ENCODE measurements around the gene PRKCE. TPM values are rescaled to one million over a fixed set of nuclear protein-coding genes. Genes with fewer than 3 reads are reported as not detected.

Gene PRKCE
- total and polyA plus RNA-seq, 2 of the 8 experiments (the other 6 are each of a cell fraction or from before 2014, with no cell fraction given): 0.54 to 2.1 TPM

DNA sequence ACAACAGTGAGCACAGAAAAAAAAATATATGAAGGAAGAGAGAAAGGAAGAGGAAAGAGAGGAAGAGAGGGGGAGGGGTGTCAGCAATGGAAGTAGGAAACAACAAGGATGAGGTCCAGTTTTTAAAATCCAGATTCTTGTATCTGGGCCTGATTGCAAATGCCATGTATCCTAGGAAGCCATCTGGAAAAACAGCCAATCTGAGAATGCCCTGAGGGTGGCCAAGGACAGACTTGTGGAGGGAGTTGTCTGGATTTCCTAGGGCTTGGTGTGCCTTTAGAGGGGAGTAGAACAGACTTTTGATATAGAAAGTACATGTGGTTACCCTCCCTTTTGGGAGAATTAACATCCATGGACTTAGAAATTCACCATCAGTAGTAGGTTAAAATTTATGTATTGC, 47.1 kb downstream of the PRKCE start (continued):
- TF ChIP-seq, protein P1, sequence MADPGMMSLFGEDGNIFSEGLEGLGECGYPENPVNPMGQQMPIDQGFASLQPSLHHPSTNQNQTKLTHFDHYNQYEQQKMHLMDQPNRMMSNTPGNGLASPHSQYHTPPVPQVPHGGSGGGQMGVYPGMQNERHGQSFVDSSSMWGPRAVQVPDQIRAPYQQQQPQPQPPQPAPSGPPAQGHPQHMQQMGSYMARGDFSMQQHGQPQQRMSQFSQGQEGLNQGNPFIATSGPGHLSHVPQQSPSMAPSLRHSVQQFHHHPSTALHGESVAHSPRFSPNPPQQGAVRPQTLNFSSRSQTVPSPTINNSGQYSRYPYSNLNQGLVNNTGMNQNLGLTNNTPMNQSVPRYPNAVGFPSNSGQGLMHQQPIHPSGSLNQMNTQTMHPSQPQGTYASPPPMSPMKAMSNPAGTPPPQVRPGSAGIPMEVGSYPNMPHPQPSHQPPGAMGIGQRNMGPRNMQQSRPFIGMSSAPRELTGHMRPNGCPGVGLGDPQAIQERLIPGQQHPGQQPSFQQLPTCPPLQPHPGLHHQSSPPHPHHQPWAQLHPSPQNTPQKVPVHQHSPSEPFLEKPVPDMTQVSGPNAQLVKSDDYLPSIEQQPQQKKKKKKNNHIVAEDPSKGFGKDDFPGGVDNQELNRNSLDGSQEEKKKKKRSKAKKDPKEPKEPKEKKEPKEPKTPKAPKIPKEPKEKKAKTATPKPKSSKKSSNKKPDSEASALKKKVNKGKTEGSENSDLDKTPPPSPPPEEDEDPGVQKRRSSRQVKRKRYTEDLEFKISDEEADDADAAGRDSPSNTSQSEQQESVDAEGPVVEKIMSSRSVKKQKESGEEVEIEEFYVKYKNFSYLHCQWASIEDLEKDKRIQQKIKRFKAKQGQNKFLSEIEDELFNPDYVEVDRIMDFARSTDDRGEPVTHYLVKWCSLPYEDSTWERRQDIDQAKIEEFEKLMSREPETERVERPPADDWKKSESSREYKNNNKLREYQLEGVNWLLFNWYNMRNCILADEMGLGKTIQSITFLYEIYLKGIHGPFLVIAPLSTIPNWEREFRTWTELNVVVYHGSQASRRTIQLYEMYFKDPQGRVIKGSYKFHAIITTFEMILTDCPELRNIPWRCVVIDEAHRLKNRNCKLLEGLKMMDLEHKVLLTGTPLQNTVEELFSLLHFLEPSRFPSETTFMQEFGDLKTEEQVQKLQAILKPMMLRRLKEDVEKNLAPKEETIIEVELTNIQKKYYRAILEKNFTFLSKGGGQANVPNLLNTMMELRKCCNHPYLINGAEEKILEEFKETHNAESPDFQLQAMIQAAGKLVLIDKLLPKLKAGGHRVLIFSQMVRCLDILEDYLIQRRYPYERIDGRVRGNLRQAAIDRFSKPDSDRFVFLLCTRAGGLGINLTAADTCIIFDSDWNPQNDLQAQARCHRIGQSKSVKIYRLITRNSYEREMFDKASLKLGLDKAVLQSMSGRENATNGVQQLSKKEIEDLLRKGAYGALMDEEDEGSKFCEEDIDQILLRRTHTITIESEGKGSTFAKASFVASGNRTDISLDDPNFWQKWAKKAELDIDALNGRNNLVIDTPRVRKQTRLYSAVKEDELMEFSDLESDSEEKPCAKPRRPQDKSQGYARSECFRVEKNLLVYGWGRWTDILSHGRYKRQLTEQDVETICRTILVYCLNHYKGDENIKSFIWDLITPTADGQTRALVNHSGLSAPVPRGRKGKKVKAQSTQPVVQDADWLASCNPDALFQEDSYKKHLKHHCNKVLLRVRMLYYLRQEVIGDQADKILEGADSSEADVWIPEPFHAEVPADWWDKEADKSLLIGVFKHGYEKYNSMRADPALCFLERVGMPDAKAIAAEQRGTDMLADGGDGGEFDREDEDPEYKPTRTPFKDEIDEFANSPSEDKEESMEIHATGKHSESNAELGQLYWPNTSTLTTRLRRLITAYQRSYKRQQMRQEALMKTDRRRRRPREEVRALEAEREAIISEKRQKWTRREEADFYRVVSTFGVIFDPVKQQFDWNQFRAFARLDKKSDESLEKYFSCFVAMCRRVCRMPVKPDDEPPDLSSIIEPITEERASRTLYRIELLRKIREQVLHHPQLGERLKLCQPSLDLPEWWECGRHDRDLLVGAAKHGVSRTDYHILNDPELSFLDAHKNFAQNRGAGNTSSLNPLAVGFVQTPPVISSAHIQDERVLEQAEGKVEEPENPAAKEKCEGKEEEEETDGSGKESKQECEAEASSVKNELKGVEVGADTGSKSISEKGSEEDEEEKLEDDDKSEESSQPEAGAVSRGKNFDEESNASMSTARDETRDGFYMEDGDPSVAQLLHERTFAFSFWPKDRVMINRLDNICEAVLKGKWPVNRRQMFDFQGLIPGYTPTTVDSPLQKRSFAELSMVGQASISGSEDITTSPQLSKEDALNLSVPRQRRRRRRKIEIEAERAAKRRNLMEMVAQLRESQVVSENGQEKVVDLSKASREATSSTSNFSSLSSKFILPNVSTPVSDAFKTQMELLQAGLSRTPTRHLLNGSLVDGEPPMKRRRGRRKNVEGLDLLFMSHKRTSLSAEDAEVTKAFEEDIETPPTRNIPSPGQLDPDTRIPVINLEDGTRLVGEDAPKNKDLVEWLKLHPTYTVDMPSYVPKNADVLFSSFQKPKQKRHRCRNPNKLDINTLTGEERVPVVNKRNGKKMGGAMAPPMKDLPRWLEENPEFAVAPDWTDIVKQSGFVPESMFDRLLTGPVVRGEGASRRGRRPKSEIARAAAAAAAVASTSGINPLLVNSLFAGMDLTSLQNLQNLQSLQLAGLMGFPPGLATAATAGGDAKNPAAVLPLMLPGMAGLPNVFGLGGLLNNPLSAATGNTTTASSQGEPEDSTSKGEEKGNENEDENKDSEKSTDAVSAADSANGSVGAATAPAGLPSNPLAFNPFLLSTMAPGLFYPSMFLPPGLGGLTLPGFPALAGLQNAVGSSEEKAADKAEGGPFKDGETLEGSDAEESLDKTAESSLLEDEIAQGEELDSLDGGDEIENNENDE (IDR thresholded peaks at IDR 0.05; ENCODE audit: insufficient replicate concordance, low read length): no peak
- TF ChIP-seq NANOG (IDR thresholded peaks at IDR 0.05; ENCODE audit: insufficient read depth, low read depth, low read length, poor library complexity, severe bottlenecking): no peak
- no peak for TF ChIP-seq POLR2A (IDR thresholded peaks at IDR 0.05; ENCODE audit: control extremely low read depth in 1 of 2, low read depth in 2 of 2, low read length in 2 of 2)
- TF ChIP-seq RFX5 (IDR thresholded peaks at IDR 0.05; ENCODE audit: borderline replicate concordance, low read depth, low read length): no peak
- no peak for TF ChIP-seq SP4 (IDR thresholded peaks at IDR 0.05; ENCODE audit: low read length)
- TF ChIP-seq SAP30 (IDR thresholded peaks at IDR 0.05; ENCODE audit: insufficient read depth, insufficient replicate concordance, low read length): no peak
- no peak for TF ChIP-seq RBBP5 (IDR thresholded peaks at IDR 0.05; ENCODE audit: borderline replicate concordance, low read depth, low read length)
- TF ChIP-seq JUN (IDR thresholded peaks at IDR 0.05; ENCODE audit: low read depth, low read length): no peak
- TF ChIP-seq CHD2 (IDR thresholded peaks at IDR 0.05; ENCODE audit: low read length): no peak
- TF ChIP-seq, protein P2, sequence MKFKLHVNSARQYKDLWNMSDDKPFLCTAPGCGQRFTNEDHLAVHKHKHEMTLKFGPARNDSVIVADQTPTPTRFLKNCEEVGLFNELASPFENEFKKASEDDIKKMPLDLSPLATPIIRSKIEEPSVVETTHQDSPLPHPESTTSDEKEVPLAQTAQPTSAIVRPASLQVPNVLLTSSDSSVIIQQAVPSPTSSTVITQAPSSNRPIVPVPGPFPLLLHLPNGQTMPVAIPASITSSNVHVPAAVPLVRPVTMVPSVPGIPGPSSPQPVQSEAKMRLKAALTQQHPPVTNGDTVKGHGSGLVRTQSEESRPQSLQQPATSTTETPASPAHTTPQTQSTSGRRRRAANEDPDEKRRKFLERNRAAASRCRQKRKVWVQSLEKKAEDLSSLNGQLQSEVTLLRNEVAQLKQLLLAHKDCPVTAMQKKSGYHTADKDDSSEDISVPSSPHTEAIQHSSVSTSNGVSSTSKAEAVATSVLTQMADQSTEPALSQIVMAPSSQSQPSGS (IDR thresholded peaks at IDR 0.05; ENCODE audit: low read length): no peak
